HEK293 (cell line): ENCODE measurements around the gene MLLT11.

ENCODE experiments used
- CTCF ChIP-seq: fragments of 450-650 bp; formaldehyde crosslinking; IDR thresholded peaks from 2 replicates; pipeline ENCODE4 v1.5.1; 2016; ENCODE audit warnings: missing biosample characterization, missing genetic modification characterization
- MEIS1 ChIP-seq: sonication (generic); formaldehyde crosslinking; IDR thresholded peaks from 2 replicates; pipeline ENCODE4 v1.8.1; 2022; ENCODE audit warnings: missing genetic modification reagents, mild to moderate bottlenecking, borderline replicate concordance
- PATZ1 ChIP-seq: fragments of 450-650 bp; formaldehyde crosslinking; IDR thresholded peaks from 2 replicates; pipeline ENCODE4 v1.5.1; 2016; ENCODE audit warnings: missing biosample characterization, missing genetic modification characterization
- REPIN1 ChIP-seq: fragments of 450-650 bp; formaldehyde crosslinking; IDR thresholded peaks from 2 replicates; pipeline ENCODE4 v1.5.1; 2017; ENCODE audit warnings: missing biosample characterization, missing genetic modification characterization, low read depth
- SETDB1 ChIP-seq: IDR thresholded peaks from one replicate; pipeline ENCODE4 v1.6.1; 2017; ENCODE audit warnings: mild to moderate bottlenecking, low read length, moderate library complexity, mixed read lengths; ENCODE audit not compliant: insufficient read length
- ZBTB49 ChIP-seq: fragments of 450-650 bp; formaldehyde crosslinking; IDR thresholded peaks from 2 replicates; pipeline ENCODE4 v1.5.1; 2016; ENCODE audit warnings: missing biosample characterization, missing genetic modification characterization, low read depth
- ZNF19 ChIP-seq: fragments of 450-650 bp; formaldehyde crosslinking; IDR thresholded peaks from 2 replicates; pipeline ENCODE4; 2016; ENCODE audit warnings: missing biosample characterization, missing genetic modification characterization, low read depth
- ZNF24 ChIP-seq: fragments of 450-650 bp; formaldehyde crosslinking; IDR thresholded peaks from 2 replicates; pipeline ENCODE4 v1.5.1; 2016; ENCODE audit warnings: missing biosample characterization, missing genetic modification characterization
- ZNF416 ChIP-seq: fragments of 450-650 bp; formaldehyde crosslinking; IDR thresholded peaks from 2 replicates; pipeline ENCODE4 v1.5.1; 2016; ENCODE audit warnings: missing biosample characterization, missing genetic modification characterization
- ZNF501 ChIP-seq: fragments of 450-650 bp; formaldehyde crosslinking; IDR thresholded peaks from 2 replicates; pipeline ENCODE4 v1.5.1; 2016; ENCODE audit warnings: missing biosample characterization, missing genetic modification characterization
- ZNF510 ChIP-seq: fragments of 450-650 bp; formaldehyde crosslinking; IDR thresholded peaks from 2 replicates; pipeline ENCODE4 v1.5.1; 2018; ENCODE audit warnings: mild to moderate bottlenecking, missing genetic modification characterization, missing biosample characterization; ENCODE audit not compliant: insufficient replicate concordance
- ZNF639 ChIP-seq: fragments of 450-650 bp; formaldehyde crosslinking; IDR thresholded peaks from 2 replicates; pipeline ENCODE4 v1.5.1; 2016; ENCODE audit warnings: missing biosample characterization, missing genetic modification characterization
- ZNF776 ChIP-seq: fragments of 450-650 bp; formaldehyde crosslinking; IDR thresholded peaks from 2 replicates; pipeline ENCODE4 v1.5.0; 2017; ENCODE audit warnings: missing biosample characterization, missing genetic modification characterization, borderline replicate concordance
- ZNF837 ChIP-seq: fragments of 450-650 bp; formaldehyde crosslinking; IDR thresholded peaks from 2 replicates; pipeline ENCODE4 v1.5.1; 2016; ENCODE audit warnings: missing biosample characterization, missing genetic modification characterization

GRCh38 chr1:151051356-151052009, 8.7 kb upstream of the MLLT11 start:
- no peak for TF ChIP-seq CTCF
- TF ChIP-seq MEIS1 (CRISPR knock-in tag): no peak
- TF ChIP-seq SETDB1: no peak
- TF ChIP-seq ZNF837 (tag by site-specific recombination): no peak
- TF ChIP-seq ZNF776: no peak
- TF ChIP-seq PATZ1 (tag by site-specific recombination): no peak
- TF ChIP-seq ZNF416 (tag by site-specific recombination): no peak
- no peak for TF ChIP-seq REPIN1 (tag by site-specific recombination)
- TF ChIP-seq ZNF639 (tag by site-specific recombination): no peak
- no peak for TF ChIP-seq ZNF19 (tag by site-specific recombination)
- TF ChIP-seq ZNF501: no peak
- no peak for TF ChIP-seq ZBTB49
- TF ChIP-seq ZNF24 (tag by site-specific recombination): no peak
- no peak for TF ChIP-seq ZNF510 (tag by site-specific recombination)
